Neural progenitor cell (in vitro differentiated cells): ENCODE results near the gene SIVA1.

Experiments
- CTCF ChIP-seq: fragments of 200-600 bp; sonication (generic); IDR thresholded peaks from 2 replicates; pipeline ENCODE4 v1.5.1; 2017; ENCODE audit warnings: antibody characterized with exemption, mild to moderate bottlenecking
- EZH2 ChIP-seq: fragments of 200-600 bp; sonication (generic); IDR thresholded peaks from 2 replicates; pipeline ENCODE4 v1.6.1; 2017; ENCODE audit warnings: antibody characterized with exemption, mild to moderate bottlenecking, moderate library complexity
- EZH2phosphoT487 ChIP-seq: fragments of 200-600 bp; sonication (generic); IDR thresholded peaks from 2 replicates; pipeline ENCODE4 v1.6.1; 2017; ENCODE audit warnings: antibody characterized with exemption

GRCh38 chr14:104714066-104714465 is 38.9 kb upstream of the SIVA1 start:
- TF ChIP-seq CTCF (no peak), EZH2phosphoT487 (no peak), EZH2 (no peak)
